SK-N-SH treated with all-trans-retinoic acid at 6 μM for 48 hours (cell line): ENCODE data around the gene INCA1.

Experiments
- CSDC2 ChIP-seq: fragments of 250-450 bp; sonication (Bioruptor Pico); IDR thresholded peaks from 2 replicates; pipeline ENCODE4 v1.5.0; 2020; ENCODE audit warnings: mild to moderate bottlenecking, moderate library complexity
- ESRRG ChIP-seq: fragments of 250-450 bp; sonication (Bioruptor Pico); IDR thresholded peaks from 2 replicates; pipeline ENCODE4 v1.6.1; 2021; ENCODE audit warnings: mild to moderate bottlenecking
- GLIS3 ChIP-seq: fragments of 250-450 bp; sonication (Bioruptor Pico); IDR thresholded peaks from 2 replicates; pipeline ENCODE4 v1.5.0; 2020; ENCODE audit warnings: mild to moderate bottlenecking, moderate library complexity
- PATZ1 ChIP-seq: fragments of 250-450 bp; sonication (Bioruptor Pico); IDR thresholded peaks from 2 replicates; pipeline ENCODE4 v1.8.0; 2020; ENCODE audit warnings: mild to moderate bottlenecking, moderate library complexity, borderline replicate concordance
- PPARA ChIP-seq: fragments of 250-450 bp; sonication (Bioruptor Pico); IDR thresholded peaks from 2 replicates; pipeline ENCODE4 v1.5.0; 2020; ENCODE audit warnings: mild to moderate bottlenecking, borderline replicate concordance
- TOX ChIP-seq: fragments of 250-450 bp; sonication (Bioruptor Pico); IDR thresholded peaks from 2 replicates; pipeline ENCODE4 v1.8.0; 2021; ENCODE audit warnings: mild to moderate bottlenecking, moderate library complexity, borderline replicate concordance
- ZNF70 ChIP-seq: fragments of 450-650 bp; formaldehyde crosslinking; IDR thresholded peaks from 2 replicates; pipeline ENCODE4 v1.5.0; 2020; ENCODE audit warnings: mild to moderate bottlenecking, moderate library complexity
- ZNF8 ChIP-seq: fragments of 450-650 bp; formaldehyde crosslinking; IDR thresholded peaks from 2 replicates; pipeline ENCODE4 v1.5.0; 2020; ENCODE audit warnings: mild to moderate bottlenecking, moderate library complexity

DNA sequence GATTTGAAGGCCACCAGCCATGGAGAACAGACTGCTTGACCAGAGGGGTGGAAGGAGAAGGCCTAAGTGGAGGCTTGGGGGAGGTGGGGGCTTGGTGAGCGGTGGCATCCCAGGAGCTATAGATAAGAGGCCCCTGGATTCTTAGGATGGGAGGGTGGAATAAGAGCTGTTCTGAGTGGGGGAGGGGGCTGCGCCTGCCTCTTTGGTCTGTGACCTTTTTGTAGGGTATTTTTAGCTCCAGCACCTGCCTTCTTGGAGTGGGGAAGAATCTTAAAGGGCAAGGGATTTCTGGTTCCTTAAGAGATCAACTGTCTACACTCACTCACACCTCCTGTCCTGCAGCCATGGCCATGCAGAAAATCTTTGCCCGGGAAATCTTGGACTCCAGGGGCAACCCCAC lies 45.8 kb downstream of the INCA1 start:
- no peak for TF ChIP-seq CSDC2 (CRISPR knock-in tag)
- TF ChIP-seq GLIS3 (CRISPR knock-in tag): no peak
- TF ChIP-seq ZNF70 (CRISPR knock-in tag): no peak
- TF ChIP-seq ZNF8 (CRISPR knock-in tag): no peak
- TF ChIP-seq TOX: no peak
- no peak for TF ChIP-seq PATZ1 (CRISPR knock-in tag)
- no peak for TF ChIP-seq PPARA (CRISPR knock-in tag)
- no peak for TF ChIP-seq ESRRG (CRISPR knock-in tag)
